PC-9 (cell line): Measurements from ENCODE around the gene ZNF90. TPM values are rescaled to one million over a fixed set of nuclear protein-coding genes. Genes with fewer than 3 reads are reported as not detected.

ENCODE experiments used
- BruUV-seq: library from RNA; stranded (reverse); fragments of 400-500 nt; replicated peaks from 2 replicates; lab custom pipeline; 2021; lab: Mats Ljungman, UMichigan
- CTCF ChIA-PET: fragments of 300-600 bp; sonication (Branson Sonifier 250); formaldehyde crosslinking; loops from one replicate; lab custom pipeline; 2022; ENCODE audit warnings: antibody characterized with exemption; lab: Charles Lee
- POLR2A ChIA-PET: fragments of 300-600 bp; sonication (Branson Sonifier 250); formaldehyde crosslinking; loops from one replicate; lab custom pipeline; 2022; ENCODE audit warnings: antibody characterized with exemption; ENCODE audit not compliant: unreplicated experiment; lab: Charles Lee
- DNase-seq, 2 experiments: peaks; one replicate each; pipeline versions ENCODE4 v3.0.0 to v3.0.0-alpha.2; 2015 to 2022; ENCODE audit warnings: mixed read lengths in 1 of 2
- H2AFZ ChIP-seq: fragments of 200-600 bp; sonication (generic); 2 replicates; pipeline ENCODE4 v1.8.1; 2017; ENCODE audit warnings: antibody characterized with exemption
- H3F3A ChIP-seq: fragments of 200-600 bp; sonication (generic); 2 replicates; pipeline ENCODE4 v1.8.1; 2017; ENCODE audit warnings: antibody characterized with exemption, mild to moderate bottlenecking, low read depth; ENCODE audit not compliant: insufficient read depth
- H3K27ac ChIP-seq: fragments of 200-600 bp; sonication (generic); 2 replicates; pipeline ENCODE4 v1.6.1; 2016; ENCODE audit warnings: mixed run types
- H3K27me3 ChIP-seq: fragments of 200-600 bp; sonication (generic); 2 replicates; pipeline ENCODE4 v1.6.1; 2016; ENCODE audit warnings: low read depth, mixed run types; ENCODE audit not compliant: insufficient read depth
- H3K36me3 ChIP-seq: fragments of 200-600 bp; sonication (generic); 2 replicates; pipeline ENCODE4 v1.6.1; 2016; ENCODE audit warnings: low read depth, mixed run types
- H3K4me1 ChIP-seq: fragments of 200-600 bp; sonication (generic); replicated peaks from 2 replicates; pipeline ENCODE4 v1.6.1; 2016; ENCODE audit warnings: mixed run types; ENCODE audit not compliant: insufficient read depth
- H3K4me2 ChIP-seq: fragments of 200-600 bp; sonication (generic); 2 replicates; pipeline ENCODE4 v1.6.1; 2017; ENCODE audit warnings: mixed run types
- H3K4me3 ChIP-seq: fragments of 200-600 bp; sonication (generic); 2 replicates; pipeline ENCODE4 v1.6.1; 2016; ENCODE audit warnings: mixed run types
- H3K79me2 ChIP-seq: fragments of 200-600 bp; sonication (generic); 2 replicates; pipeline ENCODE4 v1.6.1; 2017; ENCODE audit warnings: low read depth, mixed run types
- H3K9me2 ChIP-seq: fragments of 200-600 bp; sonication (generic); 2 replicates; pipeline ENCODE4 v1.8.1; 2017; ENCODE audit warnings: mild to moderate bottlenecking; ENCODE audit not compliant: insufficient read depth
- H3K9me3 ChIP-seq: fragments of 200-600 bp; sonication (generic); 2 replicates; pipeline ENCODE4 v1.8.1; 2016; ENCODE audit warnings: low read depth; ENCODE audit not compliant: insufficient read depth
- H4K20me1 ChIP-seq: fragments of 200-600 bp; sonication (generic); 2 replicates; pipeline ENCODE4 v1.8.1; 2017; ENCODE audit not compliant: insufficient read depth
- EZH2 ChIP-seq: fragments of 200-600 bp; sonication (generic); IDR thresholded peaks from 2 replicates; pipeline ENCODE4 v1.8.0; 2017; ENCODE audit warnings: antibody characterized with exemption, low read depth
- intact Hi-C: fragments of 100-400 bp; cut with micrococcal nuclease; formaldehyde crosslinking; loops from one replicate; pipeline ENCODE4 v1.10.0; 2022; ENCODE audit not compliant: unreplicated experiment
- total RNA-seq: library from RNA; stranded (reverse); gene quantifications from 2 replicates; pipeline ENCODE4 v1.2.3, GENCODE V29; 2021
- TF ChIP-seq, protein P1 (sequence below): fragments of 200-600 bp; sonication (generic); conservative IDR thresholded peaks from 2 replicates; pipeline ENCODE4 v1.6.1; 2017; ENCODE audit warnings: mixed run types, antibody characterized with exemption, mild to moderate bottlenecking, moderate library complexity

ZNF90 gene
- total RNA-seq, 1 experiment from 2014 or later: 4.2 TPM

DNA sequence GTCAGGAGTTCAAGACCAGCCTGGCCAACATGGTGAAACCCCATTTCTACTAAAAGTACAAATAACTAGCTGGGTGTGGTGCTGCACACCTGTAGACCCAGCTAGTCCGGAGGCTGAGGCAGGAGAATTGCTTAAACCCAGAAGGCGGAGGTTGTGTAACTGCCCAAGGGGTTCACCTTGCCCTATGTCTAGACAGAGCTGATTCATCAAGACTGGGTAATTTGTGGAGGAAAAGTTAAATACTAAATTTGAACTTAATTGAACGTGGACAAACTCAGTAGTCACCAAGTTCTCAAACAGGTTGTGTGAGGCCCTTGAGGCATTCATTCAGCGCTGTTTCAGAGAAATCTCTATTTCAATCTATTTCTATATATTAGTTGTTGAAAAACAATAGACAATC is 75.5 kb downstream of the ZNF90 start:
- Histone ChIP-seq H3K9me3 (peaks cover 9% of the 10 kb centered on the region), H3K27me3 (no peaks in the 10 kb centered on the region), H3K27ac (no peak overlapping the region), H2AFZ (no peak overlapping the region), H3K36me3 (no peaks in the 10 kb centered on the region), H3K4me1 (no peaks in the 10 kb centered on the region), H3K9me2 (no peaks in the 10 kb centered on the region), H3K79me2 (no peaks in the 10 kb centered on the region), H3K4me2 (no peak overlapping the region), H4K20me1 (no peaks in the 10 kb centered on the region), H3K4me3 (no peak overlapping the region), H3F3A (no peaks in the 10 kb centered on the region)
- intact Hi-C loops: no loop called here
- no peak for TF ChIP-seq EZH2
- TF ChIP-seq, protein P1, sequence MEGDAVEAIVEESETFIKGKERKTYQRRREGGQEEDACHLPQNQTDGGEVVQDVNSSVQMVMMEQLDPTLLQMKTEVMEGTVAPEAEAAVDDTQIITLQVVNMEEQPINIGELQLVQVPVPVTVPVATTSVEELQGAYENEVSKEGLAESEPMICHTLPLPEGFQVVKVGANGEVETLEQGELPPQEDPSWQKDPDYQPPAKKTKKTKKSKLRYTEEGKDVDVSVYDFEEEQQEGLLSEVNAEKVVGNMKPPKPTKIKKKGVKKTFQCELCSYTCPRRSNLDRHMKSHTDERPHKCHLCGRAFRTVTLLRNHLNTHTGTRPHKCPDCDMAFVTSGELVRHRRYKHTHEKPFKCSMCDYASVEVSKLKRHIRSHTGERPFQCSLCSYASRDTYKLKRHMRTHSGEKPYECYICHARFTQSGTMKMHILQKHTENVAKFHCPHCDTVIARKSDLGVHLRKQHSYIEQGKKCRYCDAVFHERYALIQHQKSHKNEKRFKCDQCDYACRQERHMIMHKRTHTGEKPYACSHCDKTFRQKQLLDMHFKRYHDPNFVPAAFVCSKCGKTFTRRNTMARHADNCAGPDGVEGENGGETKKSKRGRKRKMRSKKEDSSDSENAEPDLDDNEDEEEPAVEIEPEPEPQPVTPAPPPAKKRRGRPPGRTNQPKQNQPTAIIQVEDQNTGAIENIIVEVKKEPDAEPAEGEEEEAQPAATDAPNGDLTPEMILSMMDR: no peak
- peak in 1 of 2 experiments; percentile 53 for DNase-seq
- ChIA-PET POLR2A (no interaction called here), CTCF (no interaction called here)
- BruUV-seq: no TSS peak

DNA sequence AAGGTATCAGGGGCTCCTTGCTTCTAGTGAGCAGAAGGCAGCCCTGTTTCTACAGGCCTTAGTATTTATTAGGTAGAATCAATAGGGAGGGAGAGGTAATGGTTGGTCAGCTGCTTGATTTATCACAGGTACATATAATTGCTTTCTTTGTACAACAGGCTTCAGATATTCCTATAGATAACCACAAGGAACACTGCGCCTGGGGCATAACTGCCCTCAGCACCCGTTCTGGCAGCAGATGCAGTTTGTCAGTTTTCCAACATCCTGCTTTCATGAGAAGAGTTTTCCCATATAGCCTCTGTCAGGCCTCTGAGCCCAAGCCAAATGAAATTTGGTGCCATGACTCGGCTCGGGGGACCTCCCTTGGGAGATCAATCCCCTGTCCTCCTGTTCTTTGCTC is 76.8 kb downstream of the ZNF90 start:
- Histone ChIP-seq H3K4me3 (no peak overlapping the region), H3F3A (no peaks in the 10 kb centered on the region), H3K4me2 (no peak overlapping the region), H3K79me2 (no peaks in the 10 kb centered on the region), H3K36me3 (no peaks in the 10 kb centered on the region), H3K9me2 (no peaks in the 10 kb centered on the region), H3K9me3 (peaks cover 9% of the 10 kb centered on the region), H3K27me3 (no peaks in the 10 kb centered on the region), H2AFZ (no peak overlapping the region), H3K27ac (no peak overlapping the region), H4K20me1 (no peaks in the 10 kb centered on the region), H3K4me1 (no peaks in the 10 kb centered on the region)
- ChIA-PET CTCF (no interaction called here), POLR2A (no interaction called here)
- DNase-seq: no peak
- no TSS peak for BruUV-seq
- intact Hi-C loops: no loop called here
- no peak for TF ChIP-seq EZH2
- TF ChIP-seq, protein P1: no peak

DNA sequence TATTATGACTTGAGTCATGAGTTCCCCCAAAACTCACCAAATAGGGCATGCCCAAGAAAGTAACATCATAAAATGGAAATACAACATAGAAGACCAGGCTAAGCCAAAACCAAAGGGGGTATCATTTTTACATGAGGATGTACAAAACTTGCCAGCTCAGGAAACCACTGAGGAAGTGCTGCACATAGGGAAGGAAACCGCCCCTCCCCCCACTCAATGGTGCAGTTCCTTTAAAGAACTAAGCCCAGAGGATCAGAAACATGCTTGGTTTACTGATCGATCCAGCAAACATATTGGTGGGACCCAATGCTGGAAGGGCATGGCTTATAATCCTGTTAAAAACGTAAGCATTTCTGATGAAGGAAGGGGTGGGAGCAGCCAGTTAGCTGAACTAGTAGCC is 85.0 kb downstream of the ZNF90 start:
- POLR2A ChIA-PET: no interaction called here
- no peaks in the 10 kb centered on the region for H4K20me1 ChIP-seq
- no peaks in the 10 kb centered on the region for H3F3A ChIP-seq
- no peak for TF ChIP-seq EZH2
- TF ChIP-seq, protein P1: no peak
- CTCF ChIA-PET: no interaction called here
- H2AFZ ChIP-seq: no peak overlapping the region
- BruUV-seq: no TSS peak
- H3K27ac ChIP-seq: no peak overlapping the region
- no peak overlapping the region for H3K4me3 ChIP-seq
- intact Hi-C loops: no loop called here
- no peaks in the 10 kb centered on the region; the same call in 1 of the 2 replicates for H3K4me1 ChIP-seq
- no peak for DNase-seq
- no peaks in the 10 kb centered on the region for H3K9me2 ChIP-seq
- H3K9me3 ChIP-seq: 0 out of 2 replicates have a peak, but pooled peaks cover under 1% of the 10 kb centered on the region
- no peaks in the 10 kb centered on the region for H3K36me3 ChIP-seq
- peaks cover 3% of the 10 kb centered on the region; the same call in 1 of the 2 replicates for H3K79me2 ChIP-seq
- H3K4me2 ChIP-seq: no peak overlapping the region
- no peaks in the 10 kb centered on the region for H3K27me3 ChIP-seq
